ENCODE measurements around the gene HLA-DRA.
"Not testable (repeated sequence)": the region's sequence is repeated elsewhere in the genome, so short reads cannot be mapped to it uniquely, and the experiment has no call there.

HLA-DRA gene

GRCh38 chr6:32462609-32463008 is 22.9 kb downstream of the HLA-DRA start:
- H3K27ac Mint-ChIP-seq (ENCODE audit: low read depth): no peak overlapping the region
- H3K36me3 Mint-ChIP-seq (ENCODE audit: insufficient read depth): peaks cover 2% of the 10 kb centered on the region
- DNase-seq (ENCODE audit: low spot score in 2 of 2): no peak
- peaks cover 6% of the 10 kb centered on the region for H3K9me3 Mint-ChIP-seq
- no peak overlapping the region for H3K4me3 Mint-ChIP-seq
- H3K27me3 Mint-ChIP-seq: peaks cover 79% of the 10 kb centered on the region
- no peak for ATAC-seq (replicated peaks; ENCODE audit: extremely low read depth, poor library complexity, severe bottlenecking)
- no peaks in the 10 kb centered on the region for H3K4me1 Mint-ChIP-seq

- peaks cover 64% of the 10 kb centered on the region for H3K27me3 Mint-ChIP-seq
- not testable (repeated sequence) for H3K9me3 Mint-ChIP-seq; ATAC-seq (replicated peaks; ENCODE audit: extremely low read depth, poor library complexity, severe bottlenecking); H3K4me3 Mint-ChIP-seq; DNase-seq (ENCODE audit: low spot score in 2 of 2); H3K27ac Mint-ChIP-seq (ENCODE audit: low read depth); H3K36me3 Mint-ChIP-seq (ENCODE audit: insufficient read depth); H3K4me1 Mint-ChIP-seq
These were observed 28.2 kb downstream of the HLA-DRA start for GRCh38 chr6:32467743-32468503.

- H3K4me3 Mint-ChIP-seq: no peak overlapping the region
- ATAC-seq (replicated peaks; ENCODE audit: extremely low read depth, poor library complexity, severe bottlenecking) (no peak), DNase-seq (ENCODE audit: low spot score in 2 of 2) (no peak)
- H3K4me1 Mint-ChIP-seq: peaks cover 11% of the 10 kb centered on the region
- peaks cover 2% of the 10 kb centered on the region for H3K36me3 Mint-ChIP-seq (ENCODE audit: insufficient read depth)
- H3K27ac Mint-ChIP-seq (ENCODE audit: low read depth): peak overlapping the region; percentile 86
- no peaks in the 10 kb centered on the region for H3K9me3 Mint-ChIP-seq
- H3K27me3 Mint-ChIP-seq: peaks cover 53% of the 10 kb centered on the region
These were observed 33.2 kb downstream of the HLA-DRA start for GRCh38 chr6:32472781-32473375.

- Mint-ChIP-seq H3K27ac (ENCODE audit: low read depth) (peak overlapping the region; percentile 86), H3K27me3 (peaks cover 53% of the 10 kb centered on the region), H3K4me1 (peaks cover 11% of the 10 kb centered on the region)
- H3K4me3 Mint-ChIP-seq; H3K9me3 Mint-ChIP-seq; H3K36me3 Mint-ChIP-seq (ENCODE audit: insufficient read depth); DNase-seq (ENCODE audit: low spot score in 2 of 2): not testable (repeated sequence)
- ATAC-seq (replicated peaks; ENCODE audit: extremely low read depth, poor library complexity, severe bottlenecking): peak; percentile 97
These were observed 34.0 kb downstream of the HLA-DRA start for GRCh38 chr6:32473376-32474348.

DNA sequence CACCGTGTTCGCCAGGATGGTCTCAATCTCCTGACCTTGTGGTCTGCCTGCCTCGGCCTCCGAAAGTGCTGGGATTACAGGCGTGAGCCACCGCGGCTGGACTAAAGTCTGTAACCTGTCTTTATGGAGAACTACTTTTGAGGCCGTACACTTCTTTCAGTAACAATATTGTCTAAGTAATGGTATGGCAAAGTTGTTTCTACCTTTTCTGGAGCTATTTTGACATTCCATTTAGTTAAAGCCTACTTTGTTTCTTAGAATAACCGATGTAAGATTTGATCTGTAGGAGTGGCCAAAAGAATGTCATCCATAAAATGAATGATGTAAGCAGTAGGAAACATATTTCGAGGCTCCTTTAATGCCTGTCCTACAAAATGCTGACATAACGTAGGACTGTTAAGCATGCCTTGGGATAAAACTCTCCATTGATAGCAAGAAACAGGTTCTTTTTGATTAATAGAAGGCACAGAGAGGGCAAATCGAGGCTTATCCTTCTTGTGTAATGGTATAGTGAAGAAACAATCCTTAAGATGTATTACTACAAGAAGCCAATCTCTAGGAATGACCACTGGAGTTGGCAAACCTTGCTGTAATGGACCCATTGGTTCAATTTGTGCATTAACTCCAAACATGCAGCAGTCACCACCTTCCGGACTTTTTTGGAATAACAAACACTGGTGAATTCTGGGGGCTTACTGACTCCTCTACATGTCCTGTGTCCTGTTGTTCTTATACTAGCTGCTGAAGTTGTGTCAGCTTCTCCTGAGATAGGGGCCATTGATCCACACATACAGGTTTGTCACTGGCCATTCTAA is 35.9 kb downstream of the HLA-DRA start:
- peaks cover 45% of the 10 kb centered on the region for H3K27me3 Mint-ChIP-seq
- H3K27ac Mint-ChIP-seq (ENCODE audit: low read depth): no peak overlapping the region

DNA sequence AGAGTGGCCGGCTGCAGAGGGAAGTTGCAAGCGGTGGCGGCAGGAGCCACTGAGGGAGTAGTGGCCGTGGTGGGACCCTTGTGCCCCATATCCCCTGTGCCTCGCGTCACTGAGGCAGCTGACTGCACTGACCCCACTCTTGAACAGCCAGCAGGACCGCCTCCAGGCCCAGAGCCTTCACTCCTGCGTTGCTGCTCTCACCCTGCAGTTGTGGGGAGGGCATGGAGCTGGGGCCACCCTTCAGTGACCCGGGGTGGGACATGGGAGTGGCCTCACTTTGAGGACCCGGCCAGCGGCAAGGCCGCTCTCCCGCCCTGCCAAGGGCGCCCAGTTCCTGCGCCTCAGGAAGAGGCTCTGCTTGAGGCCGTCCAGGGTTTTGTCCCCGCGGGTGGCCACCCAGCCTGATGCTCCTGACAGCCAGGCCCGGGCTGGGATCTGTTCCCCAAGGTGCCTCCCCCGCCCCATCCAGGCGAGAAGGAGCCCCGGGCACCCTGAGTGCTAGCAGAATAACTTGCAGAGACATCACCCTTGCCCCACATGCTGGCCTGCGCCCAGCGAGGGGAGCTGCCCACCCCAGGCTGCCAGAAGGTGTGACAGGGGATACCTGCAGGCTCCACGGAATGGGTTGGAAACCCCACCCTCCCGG is 44.4 kb downstream of the HLA-DRA start:
- ATAC-seq (replicated peaks; ENCODE audit: extremely low read depth, poor library complexity, severe bottlenecking): no peak
- no peak overlapping the region for H3K27ac Mint-ChIP-seq (ENCODE audit: low read depth)
- H3K36me3 Mint-ChIP-seq (ENCODE audit: insufficient read depth): no peaks in the 10 kb centered on the region

More for the DNA sequence above, 35.9 kb downstream of the HLA-DRA start:
- ATAC-seq (replicated peaks; ENCODE audit: extremely low read depth, poor library complexity, severe bottlenecking) (no peak), DNase-seq (ENCODE audit: low spot score in 2 of 2) (no peak)
- Mint-ChIP-seq H3K4me3 (no peak overlapping the region), H3K9me3 (no peaks in the 10 kb centered on the region), H3K36me3 (ENCODE audit: insufficient read depth) (peaks cover 2% of the 10 kb centered on the region), H3K4me1 (peaks cover 11% of the 10 kb centered on the region)

GRCh38 chr6:32484614-32484998 is 44.9 kb downstream of the HLA-DRA start:
- Mint-ChIP-seq H3K27ac (ENCODE audit: low read depth) (no peak overlapping the region), H3K36me3 (ENCODE audit: insufficient read depth) (no peaks in the 10 kb centered on the region), H3K4me3 (no peak overlapping the region), H3K27me3 (peaks cover 20% of the 10 kb centered on the region), H3K4me1 (no peaks in the 10 kb centered on the region), H3K9me3 (no peaks in the 10 kb centered on the region)
- no peak for DNase-seq (ENCODE audit: low spot score in 2 of 2)
- ATAC-seq (replicated peaks; ENCODE audit: extremely low read depth, poor library complexity, severe bottlenecking): no peak

More for the DNA sequence above, 44.4 kb downstream of the HLA-DRA start:
- Mint-ChIP-seq H3K4me3 (no peak overlapping the region), H3K4me1 (no peaks in the 10 kb centered on the region), H3K9me3 (no peaks in the 10 kb centered on the region), H3K27me3 (peaks cover 19% of the 10 kb centered on the region)
- no peak for DNase-seq (ENCODE audit: low spot score in 2 of 2)

DNA sequence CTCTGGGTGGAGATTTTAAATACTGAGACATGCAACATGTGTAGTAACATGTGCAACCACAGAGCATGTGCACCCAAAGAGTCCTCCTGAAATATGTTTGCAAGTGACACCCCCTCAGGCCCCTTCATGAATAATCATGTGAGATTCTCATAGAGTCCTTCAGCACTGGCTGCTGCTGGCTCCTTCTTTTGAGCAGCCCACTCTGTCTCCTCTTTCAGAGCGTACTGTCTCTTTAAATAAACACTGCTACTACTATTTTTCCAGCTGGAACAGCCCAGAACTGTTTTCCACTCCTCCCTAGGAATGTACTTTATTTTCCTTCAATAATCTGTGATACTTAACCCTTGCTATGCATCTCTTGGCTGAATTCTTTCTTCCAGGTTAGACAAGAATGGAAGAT is 48.4 kb downstream of the HLA-DRA start:
- ATAC-seq (replicated peaks; ENCODE audit: extremely low read depth, poor library complexity, severe bottlenecking): no peak
- no peaks in the 10 kb centered on the region for H3K36me3 Mint-ChIP-seq (ENCODE audit: insufficient read depth)
- H3K27ac Mint-ChIP-seq (ENCODE audit: low read depth): no peak overlapping the region
- no peaks in the 10 kb centered on the region for H3K9me3 Mint-ChIP-seq
- no peak overlapping the region for H3K4me3 Mint-ChIP-seq
- DNase-seq (ENCODE audit: low spot score in 2 of 2): no peak
- no peaks in the 10 kb centered on the region for H3K4me1 Mint-ChIP-seq
- H3K27me3 Mint-ChIP-seq: peaks cover 52% of the 10 kb centered on the region

DNA sequence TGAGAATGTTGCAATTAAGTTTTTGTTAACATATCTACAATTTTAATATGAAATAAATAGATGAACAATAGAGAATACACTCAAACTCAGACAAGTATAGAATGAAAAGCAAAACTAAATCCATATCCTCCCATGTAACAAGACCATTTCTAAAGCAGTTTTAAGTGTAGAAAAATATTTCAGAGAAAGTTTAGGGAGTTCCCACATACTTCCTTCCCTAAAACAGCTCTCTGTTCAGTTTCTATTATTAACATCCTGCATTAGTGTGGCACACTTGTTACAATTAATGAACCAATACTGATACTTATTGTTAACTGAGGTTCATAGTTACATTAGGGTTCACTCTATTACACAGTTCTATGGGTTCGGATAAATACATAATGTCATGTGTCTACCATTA is 52.0 kb downstream of the HLA-DRA start:
- no peak for DNase-seq (ENCODE audit: low spot score in 2 of 2)
- Mint-ChIP-seq H3K27ac (ENCODE audit: low read depth) (no peak overlapping the region), H3K27me3 (peaks cover 70% of the 10 kb centered on the region), H3K9me3 (no peaks in the 10 kb centered on the region), H3K36me3 (ENCODE audit: insufficient read depth) (no peaks in the 10 kb centered on the region), H3K4me1 (no peaks in the 10 kb centered on the region), H3K4me3 (no peak overlapping the region)
- ATAC-seq (replicated peaks; ENCODE audit: extremely low read depth, poor library complexity, severe bottlenecking): no peak

GRCh38 chr6:32492351-32492750 is 52.7 kb downstream of the HLA-DRA start:
- Mint-ChIP-seq H3K9me3 (no peaks in the 10 kb centered on the region), H3K4me1 (no peaks in the 10 kb centered on the region), H3K27ac (ENCODE audit: low read depth) (no peak overlapping the region), H3K27me3 (peaks cover 77% of the 10 kb centered on the region), H3K36me3 (ENCODE audit: insufficient read depth) (no peaks in the 10 kb centered on the region), H3K4me3 (no peak overlapping the region)
- DNase-seq (ENCODE audit: low spot score in 2 of 2): no peak
- no peak for ATAC-seq (replicated peaks; ENCODE audit: extremely low read depth, poor library complexity, severe bottlenecking)

All from central memory CD8-positive, alpha-beta T cell (primary cell).